ENCODE measurements around the gene RNASEH2B. TPM values are rescaled to one million over a fixed set of nuclear protein-coding genes. Genes with fewer than 3 reads are reported as not detected.

The RNASEH2B gene
- total and polyA plus RNA-seq, 2 of the 13 experiments (the other 11 are each of a cell fraction or from before 2014, with no cell fraction given), result 17.2 to 55.4 TPM

DNA sequence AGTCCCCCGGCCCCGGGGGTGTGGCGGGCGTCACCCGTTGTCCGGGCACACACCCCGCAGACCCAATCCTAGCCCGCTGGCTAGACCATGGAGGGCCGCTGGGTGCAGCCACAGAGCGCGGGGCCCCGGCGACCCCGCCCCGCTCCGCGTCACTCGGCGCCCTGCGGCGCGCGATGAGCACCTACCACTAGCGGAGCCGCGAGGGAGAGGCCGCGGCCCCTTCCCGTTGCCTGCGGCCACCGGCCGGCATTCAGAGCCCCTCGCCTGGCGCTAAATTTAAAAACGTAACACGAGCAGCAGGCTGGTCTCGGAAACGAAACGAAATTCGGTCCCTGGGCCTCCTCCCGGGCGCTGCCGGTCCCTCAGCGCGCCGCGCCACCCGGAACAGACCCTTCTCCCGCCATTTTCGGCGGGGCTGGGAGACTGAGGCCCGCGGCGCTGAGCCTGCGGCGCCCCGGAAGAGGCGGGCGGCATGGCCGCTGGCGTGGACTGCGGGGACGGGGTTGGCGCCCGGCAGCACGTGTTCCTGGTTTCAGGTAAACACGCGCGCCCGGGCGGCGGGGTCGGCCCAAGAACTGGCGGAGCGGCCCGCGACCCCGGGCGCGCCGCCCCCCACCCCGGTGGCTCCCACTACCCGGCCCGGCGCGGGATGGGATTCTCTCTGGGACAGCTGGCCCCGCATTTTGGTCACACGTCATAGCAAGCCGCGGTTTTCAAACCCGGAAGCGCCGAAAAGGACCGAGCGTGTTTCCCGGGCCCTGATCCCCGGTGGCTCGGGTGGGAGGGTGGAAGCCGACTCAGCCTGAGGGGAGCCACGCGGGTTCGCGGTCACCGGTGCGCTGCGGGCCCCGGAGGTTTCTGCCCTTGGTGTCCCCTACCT lies at the start of gene RNASEH2B (continued):
- TF ChIP-seq, protein P1, sequence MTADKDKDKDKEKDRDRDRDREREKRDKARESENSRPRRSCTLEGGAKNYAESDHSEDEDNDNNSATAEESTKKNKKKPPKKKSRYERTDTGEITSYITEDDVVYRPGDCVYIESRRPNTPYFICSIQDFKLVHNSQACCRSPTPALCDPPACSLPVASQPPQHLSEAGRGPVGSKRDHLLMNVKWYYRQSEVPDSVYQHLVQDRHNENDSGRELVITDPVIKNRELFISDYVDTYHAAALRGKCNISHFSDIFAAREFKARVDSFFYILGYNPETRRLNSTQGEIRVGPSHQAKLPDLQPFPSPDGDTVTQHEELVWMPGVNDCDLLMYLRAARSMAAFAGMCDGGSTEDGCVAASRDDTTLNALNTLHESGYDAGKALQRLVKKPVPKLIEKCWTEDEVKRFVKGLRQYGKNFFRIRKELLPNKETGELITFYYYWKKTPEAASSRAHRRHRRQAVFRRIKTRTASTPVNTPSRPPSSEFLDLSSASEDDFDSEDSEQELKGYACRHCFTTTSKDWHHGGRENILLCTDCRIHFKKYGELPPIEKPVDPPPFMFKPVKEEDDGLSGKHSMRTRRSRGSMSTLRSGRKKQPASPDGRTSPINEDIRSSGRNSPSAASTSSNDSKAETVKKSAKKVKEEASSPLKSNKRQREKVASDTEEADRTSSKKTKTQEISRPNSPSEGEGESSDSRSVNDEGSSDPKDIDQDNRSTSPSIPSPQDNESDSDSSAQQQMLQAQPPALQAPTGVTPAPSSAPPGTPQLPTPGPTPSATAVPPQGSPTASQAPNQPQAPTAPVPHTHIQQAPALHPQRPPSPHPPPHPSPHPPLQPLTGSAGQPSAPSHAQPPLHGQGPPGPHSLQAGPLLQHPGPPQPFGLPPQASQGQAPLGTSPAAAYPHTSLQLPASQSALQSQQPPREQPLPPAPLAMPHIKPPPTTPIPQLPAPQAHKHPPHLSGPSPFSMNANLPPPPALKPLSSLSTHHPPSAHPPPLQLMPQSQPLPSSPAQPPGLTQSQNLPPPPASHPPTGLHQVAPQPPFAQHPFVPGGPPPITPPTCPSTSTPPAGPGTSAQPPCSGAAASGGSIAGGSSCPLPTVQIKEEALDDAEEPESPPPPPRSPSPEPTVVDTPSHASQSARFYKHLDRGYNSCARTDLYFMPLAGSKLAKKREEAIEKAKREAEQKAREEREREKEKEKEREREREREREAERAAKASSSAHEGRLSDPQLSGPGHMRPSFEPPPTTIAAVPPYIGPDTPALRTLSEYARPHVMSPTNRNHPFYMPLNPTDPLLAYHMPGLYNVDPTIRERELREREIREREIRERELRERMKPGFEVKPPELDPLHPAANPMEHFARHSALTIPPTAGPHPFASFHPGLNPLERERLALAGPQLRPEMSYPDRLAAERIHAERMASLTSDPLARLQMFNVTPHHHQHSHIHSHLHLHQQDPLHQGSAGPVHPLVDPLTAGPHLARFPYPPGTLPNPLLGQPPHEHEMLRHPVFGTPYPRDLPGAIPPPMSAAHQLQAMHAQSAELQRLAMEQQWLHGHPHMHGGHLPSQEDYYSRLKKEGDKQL (CRISPR knock-in tag; IDR thresholded peaks at IDR 0.05; ENCODE audit: low read depth), result no peak
- TF ChIP-seq ZFP36L1 (CRISPR knock-in tag; IDR thresholded peaks at IDR 0.05), result 0 out of 2 replicates have a peak, but pooled peaks have one; percentile 32
- TF ChIP-seq RBAK (CRISPR knock-in tag; IDR thresholded peaks at IDR 0.05), result no peak
- peak; percentile 59 for TF ChIP-seq PHF20 (CRISPR knock-in tag; IDR thresholded peaks at IDR 0.05)
- 0 out of 2 replicates have a peak, but pooled peaks have one; percentile 20 for TF ChIP-seq ZNF891 (CRISPR knock-in tag; IDR thresholded peaks at IDR 0.05)
- TF ChIP-seq JARID2 (CRISPR knock-in tag; IDR thresholded peaks at IDR 0.05; ENCODE audit: insufficient replicate concordance), result no peak
- TF ChIP-seq ATF1 (CRISPR knock-in tag; IDR thresholded peaks at IDR 0.05), result peak; percentile 39; the same call in 1 of the 2 replicates
- no peak for TF ChIP-seq TBX3 (IDR thresholded peaks at IDR 0.05; ENCODE audit: borderline replicate concordance)
- no peak for TF ChIP-seq BRCA1 (CRISPR knock-in tag; IDR thresholded peaks at IDR 0.05)
- TF ChIP-seq MTA3 (CRISPR knock-in tag; IDR thresholded peaks at IDR 0.05), result no peak
- no peak for TF ChIP-seq ZNF720 (CRISPR knock-in tag; IDR thresholded peaks at IDR 0.05)
- no peak; the same call in 1 of the 2 replicates for TF ChIP-seq DNMT1 (CRISPR knock-in tag; IDR thresholded peaks at IDR 0.05)
- no peak for TF ChIP-seq HCFC1 (IDR thresholded peaks at IDR 0.05; ENCODE audit: low read depth, low read length)
- peak; percentile 75; the same call in 2 of the 3 replicates for TF ChIP-seq MXI1 (IDR thresholded peaks at IDR 0.05; ENCODE audit: borderline replicate concordance, low read depth, low read length)
- TF ChIP-seq ZNF441 (CRISPR knock-in tag; IDR thresholded peaks at IDR 0.05; ENCODE audit: borderline replicate concordance), result peak; percentile 82
- TF ChIP-seq RXRA (CRISPR knock-in tag; IDR thresholded peaks at IDR 0.05), result peak; percentile 11; the same call in 1 of the 2 replicates
- TF ChIP-seq, protein P2, sequence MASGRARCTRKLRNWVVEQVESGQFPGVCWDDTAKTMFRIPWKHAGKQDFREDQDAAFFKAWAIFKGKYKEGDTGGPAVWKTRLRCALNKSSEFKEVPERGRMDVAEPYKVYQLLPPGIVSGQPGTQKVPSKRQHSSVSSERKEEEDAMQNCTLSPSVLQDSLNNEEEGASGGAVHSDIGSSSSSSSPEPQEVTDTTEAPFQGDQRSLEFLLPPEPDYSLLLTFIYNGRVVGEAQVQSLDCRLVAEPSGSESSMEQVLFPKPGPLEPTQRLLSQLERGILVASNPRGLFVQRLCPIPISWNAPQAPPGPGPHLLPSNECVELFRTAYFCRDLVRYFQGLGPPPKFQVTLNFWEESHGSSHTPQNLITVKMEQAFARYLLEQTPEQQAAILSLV (CRISPR knock-in tag; IDR thresholded peaks at IDR 0.05; ENCODE audit: borderline replicate concordance), result peak; percentile 51; the same call in 1 of the 2 replicates
- TF ChIP-seq PRMT3 (CRISPR knock-in tag; IDR thresholded peaks at IDR 0.05; ENCODE audit: borderline replicate concordance, low read depth), result no peak
- no peak for TF ChIP-seq NCOA2 (CRISPR knock-in tag; IDR thresholded peaks at IDR 0.05)
- TF ChIP-seq, protein P3, sequence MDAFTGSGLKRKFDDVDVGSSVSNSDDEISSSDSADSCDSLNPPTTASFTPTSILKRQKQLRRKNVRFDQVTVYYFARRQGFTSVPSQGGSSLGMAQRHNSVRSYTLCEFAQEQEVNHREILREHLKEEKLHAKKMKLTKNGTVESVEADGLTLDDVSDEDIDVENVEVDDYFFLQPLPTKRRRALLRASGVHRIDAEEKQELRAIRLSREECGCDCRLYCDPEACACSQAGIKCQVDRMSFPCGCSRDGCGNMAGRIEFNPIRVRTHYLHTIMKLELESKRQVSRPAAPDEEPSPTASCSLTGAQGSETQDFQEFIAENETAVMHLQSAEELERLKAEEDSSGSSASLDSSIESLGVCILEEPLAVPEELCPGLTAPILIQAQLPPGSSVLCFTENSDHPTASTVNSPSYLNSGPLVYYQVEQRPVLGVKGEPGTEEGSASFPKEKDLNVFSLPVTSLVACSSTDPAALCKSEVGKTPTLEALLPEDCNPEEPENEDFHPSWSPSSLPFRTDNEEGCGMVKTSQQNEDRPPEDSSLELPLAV (CRISPR knock-in tag; conservative IDR thresholded peaks at IDR 0.05; ENCODE audit: low read depth), result no peak
- TF ChIP-seq ZNF496 (CRISPR knock-in tag; IDR thresholded peaks at IDR 0.05; ENCODE audit: insufficient replicate concordance), result no peak
- TF ChIP-seq, protein P4, sequence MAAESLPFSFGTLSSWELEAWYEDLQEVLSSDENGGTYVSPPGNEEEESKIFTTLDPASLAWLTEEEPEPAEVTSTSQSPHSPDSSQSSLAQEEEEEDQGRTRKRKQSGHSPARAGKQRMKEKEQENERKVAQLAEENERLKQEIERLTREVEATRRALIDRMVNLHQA (CRISPR knock-in tag; IDR thresholded peaks at IDR 0.05), result no peak
